B cell (primary cell): ENCODE data around the gene FOXN3. TPM values are rescaled to one million over a fixed set of nuclear protein-coding genes. Genes with fewer than 3 reads are reported as not detected.

ENCODE experiments used
- ATAC-seq: fragments of 200-7000 bp; cut with Tn5 transposase; one replicate; pipeline ENCODE4 v1.10.0; 2021; ENCODE audit warnings: low read depth, mild to moderate bottlenecking, moderate number of reproducible peaks, moderate library complexity
- CTCF ChIA-PET: fragments of 350-600 bp; sonication (Branson Sonifier 250); formaldehyde crosslinking; loops from one replicate; lab custom pipeline; 2021; ENCODE audit warnings: antibody characterized with exemption, inconsistent platforms; lab: Charles Lee
- POLR2A ChIA-PET: fragments of 350-600 bp; sonication (Branson Sonifier 250); formaldehyde crosslinking; loops from one replicate; lab custom pipeline; 2021; ENCODE audit warnings: antibody characterized with exemption; lab: Charles Lee
- DNase-seq: peaks from one replicate; pipeline ENCODE4 v3.0.0; 2013
- H2AFZ ChIP-seq: 2 replicates; pipeline ENCODE4 v1.6.1; 2012; ENCODE audit warnings: mild to moderate bottlenecking, low read depth, low read length; ENCODE audit not compliant: insufficient read depth, poor library complexity, severe bottlenecking
- H3K27ac ChIP-seq, 2 donors: 1 replicate in 1 of 2; 2 replicates in 1 of 2; pipeline ENCODE4 v1.5.1; 2012 to 2013; ENCODE audit warnings: low read length in 2 of 2, mild to moderate bottlenecking in 2 of 2, moderate library complexity in 1 of 2
- H3K27me3 ChIP-seq, 4 experiments: fragments of 200-600 bp in 1 of 4; sonication (generic) in 1 of 4; replicated peaks in 1 of 4; 1 replicate in 2 of 4; 2 replicates in 2 of 4; pipeline versions ENCODE4 v1.6.1 to v1.7.0; 2013 to 2016; ENCODE audit warnings: low read length in 3 of 4, mild to moderate bottlenecking in 2 of 4, mixed read lengths in 1 of 4, moderate library complexity in 1 of 4; ENCODE audit not compliant: insufficient read depth in 4 of 4, control insufficient read depth in 3 of 4; ENCODE audit errors: control extremely low read depth in 1 of 4
- H3K36me3 ChIP-seq, 2 experiments: replicated peaks in 1 of 2; 1 replicate in 1 of 2; 2 replicates in 1 of 2; pipeline versions ENCODE4 v1.6.1 to v1.7.1; 2013; ENCODE audit warnings: low read length in 1 of 2; ENCODE audit not compliant: insufficient read depth in 2 of 2, control insufficient read depth in 1 of 2; ENCODE audit errors: control extremely low read depth in 1 of 2, extremely low read depth in 1 of 2
- H3K4me1 ChIP-seq, 2 donors: fragments of 200-600 bp in 1 of 2; sonication (generic) in 1 of 2; 1 replicate in 1 of 2; 2 replicates in 1 of 2; pipeline versions ENCODE4 v1.5.1 to v1.6.1; 2013 to 2017; ENCODE audit warnings: low read length in 2 of 2; ENCODE audit not compliant: control insufficient read depth in 2 of 2, insufficient read depth in 2 of 2
- H3K4me2 ChIP-seq: replicated peaks from 2 replicates; pipeline ENCODE3; 2012; ENCODE audit warnings: mild to moderate bottlenecking, low read depth, low read length; ENCODE audit not compliant: poor library complexity, severe bottlenecking
- H3K4me3 ChIP-seq, 5 experiments: fragments of 200-600 bp in 1 of 5; sonication (generic) in 1 of 5; 1 replicate in 3 of 5; 2 replicates in 2 of 5; pipeline versions ENCODE4 v1.5.1 to v1.7.0; 2011 to 2016; ENCODE audit warnings: low read length in 4 of 5, mild to moderate bottlenecking in 4 of 5, low read depth in 2 of 5, control low read depth in 1 of 5, moderate library complexity in 1 of 5; ENCODE audit not compliant: insufficient read depth in 1 of 5; ENCODE audit errors: control extremely low read depth in 1 of 5, extremely low read depth in 1 of 5
- H3K79me2 ChIP-seq: fragments of 200-600 bp; sonication (generic); one replicate; pipeline ENCODE4 v1.6.0; 2016; ENCODE audit warnings: low read length; ENCODE audit not compliant: control insufficient read depth, insufficient read depth
- H3K9ac ChIP-seq: fragments of 200-600 bp; sonication (generic); 2 replicates; pipeline ENCODE4 v1.6.1; 2017; ENCODE audit warnings: mild to moderate bottlenecking, low read length, moderate library complexity
- H3K9me3 ChIP-seq, 3 donors: one replicate each; pipeline versions ENCODE4 v1.6.1 to v1.7.1; 2013; ENCODE audit warnings: low read length in 2 of 3; ENCODE audit not compliant: control insufficient read depth in 2 of 3, insufficient read depth in 1 of 3; ENCODE audit errors: control extremely low read depth in 1 of 3
- H4K20me1 ChIP-seq: 2 replicates; pipeline ENCODE4 v1.6.0; 2012; ENCODE audit warnings: mild to moderate bottlenecking, low read length; ENCODE audit not compliant: insufficient read depth, control insufficient read depth, poor library complexity, severe bottlenecking
- H3K27ac Mint-ChIP-seq: one replicate; pipeline ENCODE4 v1.8.0; 2021; ENCODE audit warnings: mixed read lengths
- H3K27me3 Mint-ChIP-seq: one replicate; pipeline ENCODE4 v1.8.0; 2021; ENCODE audit warnings: mixed read lengths
- H3K4me1 Mint-ChIP-seq: one replicate; pipeline ENCODE4 v1.8.0; 2021; ENCODE audit warnings: mixed read lengths
- H3K4me3 Mint-ChIP-seq: one replicate; pipeline ENCODE4 v1.8.0; 2021; ENCODE audit warnings: mixed read lengths
- H3K9me3 Mint-ChIP-seq: one replicate; pipeline ENCODE4 v1.8.0; 2022; ENCODE audit warnings: mixed read lengths; ENCODE audit not compliant: insufficient read depth
- EZH2 ChIP-seq: IDR thresholded peaks from 2 replicates; pipeline ENCODE4 v1.6.1; 2012; ENCODE audit warnings: borderline replicate concordance, low read depth, mild to moderate bottlenecking, moderate library complexity, low read length; ENCODE audit not compliant: insufficient read depth, poor library complexity, severe bottlenecking
- WGBS: methylation state at CpG from one replicate; pipeline ENCODE4 v1.1.5; 2013; ENCODE audit warnings: missing lambda C conversion rate; ENCODE audit not compliant: insufficient coverage; 5-methylcytosine and 5-hydroxymethylcytosine counted together
- intact Hi-C: fragments of 100-400 bp; cut with micrococcal nuclease; formaldehyde crosslinking; loops from one replicate; pipeline ENCODE4 v1.10.0; 2022
- polyA plus RNA-seq: library from polyadenylated mRNA; depleted of rRNA; stranded (reverse); fragments of >200 nt; gene quantifications from 2 replicates; pipeline ENCODE4 v1.2.3, GENCODE V29; 2012
- total RNA-seq, 2 donors: library from RNA; stranded (reverse); fragments of 120-200 nt in 1 of 2; gene quantifications; 1 replicate in 1 of 2; 2 replicates in 1 of 2; pipeline versions ENCODE4 v1.2.3 to v1.2.4, GENCODE V29; 2013 to 2022
- TF ChIP-seq, protein P1 (sequence below): fragments of 200-600 bp; IDR thresholded peaks from one replicate; pipeline ENCODE4 v1.8.0; 2022; ENCODE audit warnings: antibody characterized with exemption, mild to moderate bottlenecking

Gene FOXN3
- total and polyA plus RNA-seq, 2 donors (not counting 1 experiment from before 2014, with no cell fraction given): 80.6 to 98.2 TPM

GRCh38 chr14:89212386-89213235 lies 204.4 kb downstream of the FOXN3 start:
- no peak overlapping the region for H3K4me3 Mint-ChIP-seq
- Histone ChIP-seq H3K4me3 (no peak overlapping the region), H3K27me3 (no peaks in the 10 kb centered on the region), H3K36me3 (peaks cover 0 to 7% of the 10 kb centered on the region in 2 experiments), H3K79me2 (peaks cover 53% of the 10 kb centered on the region), H3K9me3 (no peaks in the 10 kb centered on the region), H3K27ac (no peak overlapping the region), H3K4me1 (no peaks in the 10 kb centered on the region), H4K20me1 (no peaks in the 10 kb centered on the region), H2AFZ (no peak overlapping the region), H3K4me2 (no peak overlapping the region), H3K9ac (no peak overlapping the region)
- intact Hi-C loops: no loop called here
- ChIA-PET CTCF (interaction anchor here (1.4 to 2.3 kb wide), 3 partner anchors 28 to 35 kb away, joined by 3 to 6 read pairs (median 4); no protein-coding TSS in a partner anchor), POLR2A (no interaction called here)
- no peak for ATAC-seq
- WGBS: 87% methylated on average over 4 of the region's 6 CpGs
- no peaks in the 10 kb centered on the region for H3K27me3 Mint-ChIP-seq
- DNase-seq: no peak
- peaks cover 19% of the 10 kb centered on the region for H3K4me1 Mint-ChIP-seq
- TF ChIP-seq EZH2: no peak
- TF ChIP-seq, protein P1, sequence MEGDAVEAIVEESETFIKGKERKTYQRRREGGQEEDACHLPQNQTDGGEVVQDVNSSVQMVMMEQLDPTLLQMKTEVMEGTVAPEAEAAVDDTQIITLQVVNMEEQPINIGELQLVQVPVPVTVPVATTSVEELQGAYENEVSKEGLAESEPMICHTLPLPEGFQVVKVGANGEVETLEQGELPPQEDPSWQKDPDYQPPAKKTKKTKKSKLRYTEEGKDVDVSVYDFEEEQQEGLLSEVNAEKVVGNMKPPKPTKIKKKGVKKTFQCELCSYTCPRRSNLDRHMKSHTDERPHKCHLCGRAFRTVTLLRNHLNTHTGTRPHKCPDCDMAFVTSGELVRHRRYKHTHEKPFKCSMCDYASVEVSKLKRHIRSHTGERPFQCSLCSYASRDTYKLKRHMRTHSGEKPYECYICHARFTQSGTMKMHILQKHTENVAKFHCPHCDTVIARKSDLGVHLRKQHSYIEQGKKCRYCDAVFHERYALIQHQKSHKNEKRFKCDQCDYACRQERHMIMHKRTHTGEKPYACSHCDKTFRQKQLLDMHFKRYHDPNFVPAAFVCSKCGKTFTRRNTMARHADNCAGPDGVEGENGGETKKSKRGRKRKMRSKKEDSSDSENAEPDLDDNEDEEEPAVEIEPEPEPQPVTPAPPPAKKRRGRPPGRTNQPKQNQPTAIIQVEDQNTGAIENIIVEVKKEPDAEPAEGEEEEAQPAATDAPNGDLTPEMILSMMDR: no peak
- H3K9me3 Mint-ChIP-seq: no peaks in the 10 kb centered on the region
- no peak overlapping the region for H3K27ac Mint-ChIP-seq

- TF ChIP-seq, protein P1: no peak
- no peak for TF ChIP-seq EZH2
- Histone ChIP-seq H4K20me1 (peaks cover 25% of the 10 kb centered on the region), H2AFZ (no peak overlapping the region), H3K79me2 (peaks cover 64% of the 10 kb centered on the region), H3K27me3 (no peaks in the 10 kb centered on the region), H3K36me3 (no peaks in the 10 kb centered on the region), H3K4me2 (no peak overlapping the region), H3K9ac (no peak overlapping the region), H3K9me3 (peaks cover 0 to 11% (median 0%) of the 10 kb centered on the region in 3 donors), H3K27ac (no peak overlapping the region), H3K4me1 (no peaks in the 10 kb centered on the region), H3K4me3 (no peak overlapping the region)
- ChIA-PET CTCF (no interaction called here), POLR2A (no interaction called here)
- Mint-ChIP-seq H3K27me3 (no peaks in the 10 kb centered on the region), H3K4me1 (peaks cover 26% of the 10 kb centered on the region), H3K27ac (no peak overlapping the region), H3K9me3 (no peaks in the 10 kb centered on the region), H3K4me3 (no peak overlapping the region)
- intact Hi-C loops: no loop called here
- no peak for ATAC-seq
- no peak for DNase-seq
- 60% methylated on average over 1 of the region's 3 CpGs for WGBS
Measured at GRCh38 chr14:89209558-89209957, 207.5 kb downstream of the FOXN3 start.
